ENCODE results near the gene FAM131C.

GRCh38 chr1:16012590-16013219, 60.7 kb downstream of the FAM131C start:
- TF ChIP-seq CTCF (IDR thresholded peaks at IDR 0.05) (no peak), POLR2A (IDR thresholded peaks at IDR 0.05) (no peak)
